Measurements from ENCODE around the gene SPAG9.

SPAG9 gene

GRCh38 chr17:50934161-50934560 lies 186.5 kb downstream of the SPAG9 start:
- DNase-seq = no peak

DNA sequence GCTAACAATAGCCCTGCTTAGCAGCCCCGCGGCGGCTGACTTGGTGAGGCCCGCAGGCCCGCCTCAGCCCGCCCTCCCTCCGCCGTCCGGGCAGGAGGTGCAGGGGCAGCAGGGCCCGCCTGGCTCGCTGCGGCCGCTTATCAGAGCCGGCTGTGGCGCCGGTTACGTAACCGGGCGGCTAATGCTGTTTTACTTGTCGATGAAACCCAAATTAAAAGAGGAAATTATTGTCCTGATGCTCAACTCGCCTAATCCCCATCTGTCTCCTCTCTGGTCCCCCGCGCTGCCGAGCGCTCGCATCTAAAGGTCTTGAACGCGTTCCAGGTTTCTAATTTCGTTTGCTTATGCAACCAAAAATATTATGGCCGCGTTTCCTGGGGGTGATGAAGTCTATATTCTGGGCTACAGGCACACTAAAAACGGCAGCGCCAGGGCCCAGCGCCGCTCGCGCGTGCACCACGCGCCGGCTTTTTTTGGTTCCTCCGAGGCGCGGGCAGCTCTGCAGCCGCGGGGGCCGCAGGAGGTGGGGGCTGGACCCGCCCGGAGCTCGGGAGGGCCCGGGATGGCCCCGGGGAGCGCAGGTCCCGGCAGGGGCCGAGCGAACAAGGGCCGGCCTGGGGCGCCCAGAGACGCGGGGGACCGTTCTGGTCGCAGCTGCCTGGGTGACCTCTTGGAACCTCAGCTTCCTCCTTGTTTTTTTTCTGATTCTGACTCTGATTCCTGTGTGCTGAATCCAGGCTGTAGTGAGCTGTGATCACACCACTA lies 189.3 kb downstream of the SPAG9 start:
- peak; percentile 53 for DNase-seq

- no peak for DNase-seq
Measured at GRCh38 chr17:50928646-50929045, 192.0 kb downstream of the SPAG9 start.

DNA sequence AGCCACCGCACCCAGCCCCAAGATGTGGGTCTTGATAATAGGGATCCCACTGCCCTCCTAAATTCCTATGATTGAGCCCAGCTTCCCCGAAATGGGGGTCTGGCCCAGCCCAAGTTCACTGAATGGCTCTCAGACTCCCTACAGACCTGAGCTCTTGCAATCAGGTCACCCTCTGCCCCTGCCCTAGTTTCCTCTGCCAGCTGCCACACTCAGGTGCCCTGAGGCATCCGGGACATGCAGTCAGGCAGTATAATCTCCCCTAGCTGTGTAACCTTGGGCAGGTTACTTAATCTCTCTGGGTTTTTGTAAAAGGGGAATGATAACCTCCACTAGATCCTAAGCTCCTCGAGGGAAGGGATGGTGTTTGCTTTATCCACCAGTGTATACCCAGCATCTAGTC lies 193.4 kb downstream of the SPAG9 start:
- DNase-seq = no peak

GRCh38 chr17:50926523-50926922 lies 194.1 kb downstream of the SPAG9 start:
- no peak for DNase-seq

DNA sequence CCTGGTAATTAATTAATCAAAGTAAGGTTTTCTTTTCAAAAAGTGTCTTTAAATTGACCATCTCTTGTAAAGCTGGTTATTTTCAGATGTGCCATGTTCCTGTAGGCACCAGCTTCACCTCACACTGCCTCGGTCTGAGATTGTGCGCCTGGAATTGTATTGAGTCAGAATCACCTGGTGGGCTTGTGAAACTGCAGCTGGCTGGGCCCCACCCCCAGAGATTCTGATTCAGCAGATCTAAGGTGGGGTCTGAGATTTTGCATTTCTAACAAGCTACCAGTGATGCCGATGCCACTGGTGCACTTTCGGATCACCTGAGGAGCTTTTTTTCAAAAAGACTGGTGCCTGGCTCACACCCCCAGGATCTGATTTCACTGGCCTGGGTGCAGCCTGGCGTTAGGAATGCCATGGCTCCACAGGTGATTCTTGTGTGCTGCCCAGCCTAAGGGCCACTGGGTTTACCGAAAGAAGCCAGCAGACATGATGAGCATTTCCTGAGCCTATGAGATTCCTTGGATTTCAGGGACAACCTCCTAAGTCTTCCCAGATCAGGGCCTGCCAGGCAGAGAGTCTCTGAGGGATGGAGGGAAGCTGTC lies 195.3 kb downstream of the SPAG9 start:
- DNase-seq = no peak

DNA sequence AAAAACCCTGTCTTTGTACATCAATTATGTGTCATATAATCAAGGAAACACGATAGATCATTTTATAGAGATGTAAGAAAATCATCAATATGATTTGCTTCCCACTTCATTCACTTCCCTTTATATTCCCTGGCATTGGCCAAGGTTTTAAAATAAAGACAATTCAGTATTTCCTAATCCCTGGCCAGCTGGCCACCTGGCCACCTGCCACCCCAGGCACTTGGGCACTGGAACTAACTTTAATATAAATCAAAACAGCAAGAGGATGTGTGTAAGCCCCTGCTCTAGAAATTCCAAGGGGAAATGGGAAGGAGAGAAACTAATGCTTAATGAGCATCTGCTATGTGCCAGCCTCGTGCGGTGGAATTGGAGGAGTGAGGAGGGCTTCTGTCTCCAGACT lies 195.9 kb downstream of the SPAG9 start:
- no peak for DNase-seq

DNA sequence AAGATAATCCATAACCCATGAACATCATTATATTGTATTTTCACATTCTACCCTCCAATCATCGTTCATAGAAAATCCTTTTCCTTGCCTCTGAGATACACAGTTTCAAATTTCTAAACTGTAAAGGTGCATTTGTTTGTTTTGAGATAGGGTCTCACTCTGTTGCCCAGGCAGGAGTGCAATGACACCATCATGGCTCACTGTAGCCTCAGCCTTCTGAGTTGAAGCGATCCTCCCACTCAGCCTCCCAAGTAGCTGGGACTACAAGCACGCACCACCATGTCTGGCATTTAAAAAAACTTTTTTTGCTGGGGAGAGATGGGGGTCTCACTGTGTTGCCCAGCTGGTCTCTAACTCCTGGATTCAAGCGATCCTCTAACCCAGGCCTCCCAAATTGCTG lies 196.4 kb downstream of the SPAG9 start:
- DNase-seq = no peak

DNA sequence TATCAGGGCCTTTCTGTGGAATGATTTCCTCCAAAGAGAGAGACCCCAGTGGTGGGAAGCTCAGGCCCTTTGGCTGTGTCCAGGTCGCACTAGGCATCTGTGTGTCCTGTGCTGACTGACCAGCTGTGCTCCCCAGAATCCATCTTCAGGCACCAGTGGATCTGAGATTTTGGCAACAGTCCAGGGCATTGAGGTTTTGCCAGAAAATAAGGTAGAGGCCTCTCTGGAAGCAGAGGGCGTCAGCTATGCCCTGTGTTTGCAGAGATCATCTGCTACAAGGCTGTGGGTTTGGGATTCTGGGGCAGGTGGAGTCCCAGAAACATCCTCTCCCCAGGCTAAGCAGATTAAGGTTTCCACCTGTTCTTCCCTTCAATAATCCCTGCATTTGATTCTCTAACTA lies 197.1 kb downstream of the SPAG9 start:
- DNase-seq = no peak

GRCh38 chr17:50922721-50923405 lies 197.8 kb downstream of the SPAG9 start:
- DNase-seq = no peak

DNA sequence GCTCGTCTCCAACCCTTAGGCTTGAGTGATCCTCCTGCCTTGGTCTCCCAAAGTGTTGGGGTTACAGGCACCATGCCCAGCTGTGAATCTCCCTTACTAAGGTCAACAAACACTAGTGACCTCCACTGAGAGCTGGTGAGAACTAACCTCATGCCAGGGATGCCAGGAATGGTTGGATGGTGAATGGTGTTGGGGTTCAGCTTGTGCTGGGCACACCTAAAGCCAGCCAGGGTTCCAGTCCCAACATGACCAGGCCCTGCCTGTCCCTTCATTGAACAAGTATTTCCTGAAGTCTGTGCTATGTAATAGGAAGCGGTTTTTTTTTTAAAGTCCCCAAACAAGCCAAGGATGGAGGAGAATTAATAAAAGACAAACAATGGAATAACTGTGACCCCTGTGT lies 198.6 kb downstream of the SPAG9 start:
- no peak for DNase-seq

GRCh38 chr17:50920891-50921586 lies 199.6 kb downstream of the SPAG9 start:
- no peak for DNase-seq

- no peak for DNase-seq
Measured at GRCh38 chr17:50920041-50920410, 200.6 kb downstream of the SPAG9 start.

DNA sequence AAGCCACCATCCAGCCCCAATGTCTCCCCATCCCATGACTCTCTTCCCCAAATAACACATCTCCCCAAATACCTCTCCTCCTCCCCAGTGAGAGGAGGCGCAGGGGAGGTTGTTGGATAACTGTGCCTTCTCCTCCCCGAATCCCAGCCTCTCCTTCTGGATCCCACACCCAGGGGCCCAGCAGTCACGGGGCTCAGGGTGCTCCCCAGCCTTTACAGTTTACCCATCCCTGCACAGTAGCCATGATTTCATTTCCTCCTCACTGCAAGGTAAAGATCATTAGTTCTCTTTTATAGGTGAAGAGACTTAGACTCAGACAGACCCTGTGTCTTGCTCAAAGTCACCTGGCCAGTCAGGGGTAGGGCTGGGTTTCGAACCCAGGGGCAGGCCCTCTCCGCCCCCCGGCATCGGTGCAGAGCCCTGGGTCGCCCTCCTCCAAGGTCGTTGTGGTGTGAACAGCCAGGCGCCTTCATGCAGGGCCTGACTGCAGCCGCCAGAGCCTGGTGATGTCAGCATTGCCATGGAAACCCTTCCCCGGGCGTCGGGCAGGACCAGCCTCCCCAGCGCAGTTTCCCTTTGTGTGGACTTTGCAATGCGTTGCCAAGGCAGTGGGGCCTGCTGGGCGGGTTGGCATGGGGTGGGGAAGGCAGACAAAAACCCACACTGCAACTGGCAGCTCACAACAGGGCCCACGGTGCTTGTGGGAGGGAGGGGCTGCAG lies 201.2 kb downstream of the SPAG9 start:
- DNase-seq = peak; percentile 91

DNA sequence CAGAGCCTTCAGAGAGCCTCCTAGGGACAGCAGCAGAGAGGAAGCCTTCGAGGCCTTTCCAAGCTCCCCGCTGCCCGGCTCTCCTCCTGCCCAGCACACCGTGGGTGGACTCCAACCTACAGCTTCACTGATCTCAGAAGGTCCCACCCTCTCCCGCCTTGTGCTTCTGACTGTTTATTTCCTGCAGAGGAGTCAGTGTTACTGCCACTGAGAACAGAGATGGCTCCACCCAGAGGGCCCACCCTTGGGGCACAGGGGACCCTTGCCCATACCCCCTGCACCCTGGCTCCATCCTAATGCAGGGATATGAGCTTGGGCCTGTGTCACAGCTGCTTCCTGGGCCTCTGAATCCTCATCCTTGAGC lies 201.8 kb downstream of the SPAG9 start:
- DNase-seq = no peak

DNA sequence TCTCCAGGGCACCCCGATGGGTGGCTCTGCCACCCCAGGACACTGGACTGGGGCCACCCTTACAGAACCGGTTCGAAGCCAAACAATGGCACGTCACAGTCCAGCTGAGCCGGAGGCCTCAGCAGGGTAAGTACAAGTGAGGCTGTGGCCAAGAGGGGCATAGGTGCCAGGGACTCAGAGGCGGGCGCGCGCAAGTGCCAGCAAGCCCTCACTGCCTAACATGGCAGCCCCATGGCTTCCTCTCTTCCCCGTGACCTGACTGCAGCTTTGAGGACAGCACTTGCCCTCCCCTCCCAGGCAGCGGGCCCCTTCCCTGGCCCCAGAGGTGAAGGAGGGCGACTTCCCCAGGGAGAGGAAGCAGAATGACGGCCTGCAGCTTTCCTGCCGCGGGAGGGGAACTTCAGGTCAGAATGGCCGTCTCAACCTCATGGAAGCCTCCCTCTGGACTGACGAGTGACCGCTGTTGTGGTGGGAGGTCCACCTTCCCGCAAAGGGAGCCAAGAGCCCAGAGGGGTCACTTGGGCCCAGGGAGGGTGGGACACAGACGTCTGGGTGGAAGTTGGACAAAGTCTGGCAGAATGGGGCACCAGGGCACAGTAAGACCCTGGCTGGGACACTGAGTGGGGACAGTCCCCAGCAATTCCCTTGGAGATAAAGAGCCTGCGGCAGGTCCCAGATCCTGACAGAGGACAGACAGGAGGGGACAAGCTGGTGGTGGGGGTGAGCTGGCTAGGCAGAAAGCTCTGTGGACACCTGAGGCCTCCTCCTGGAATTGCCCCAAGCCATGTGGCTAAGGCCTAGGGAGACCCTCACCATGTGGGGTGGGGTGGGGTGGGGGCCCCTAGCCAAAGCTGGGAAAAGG lies 202.4 kb downstream of the SPAG9 start:
- DNase-seq = no peak

DNA sequence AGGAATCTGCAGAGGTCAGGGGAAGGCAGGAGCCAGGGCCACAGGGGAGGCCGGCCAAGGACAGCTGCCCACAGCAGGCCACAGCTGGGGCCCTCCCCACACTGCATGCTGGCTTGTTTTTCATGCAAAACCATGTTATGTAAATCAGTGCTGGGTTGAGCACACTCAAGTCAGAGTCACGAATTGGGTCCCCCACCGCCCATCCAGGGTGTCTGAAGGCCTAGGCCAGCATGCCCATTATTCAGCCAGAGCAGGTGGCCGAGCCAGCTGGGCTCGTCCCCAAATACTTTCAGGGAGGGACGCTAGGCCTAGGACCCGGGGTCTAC lies 203.3 kb downstream of the SPAG9 start:
- DNase-seq = no peak

DNA sequence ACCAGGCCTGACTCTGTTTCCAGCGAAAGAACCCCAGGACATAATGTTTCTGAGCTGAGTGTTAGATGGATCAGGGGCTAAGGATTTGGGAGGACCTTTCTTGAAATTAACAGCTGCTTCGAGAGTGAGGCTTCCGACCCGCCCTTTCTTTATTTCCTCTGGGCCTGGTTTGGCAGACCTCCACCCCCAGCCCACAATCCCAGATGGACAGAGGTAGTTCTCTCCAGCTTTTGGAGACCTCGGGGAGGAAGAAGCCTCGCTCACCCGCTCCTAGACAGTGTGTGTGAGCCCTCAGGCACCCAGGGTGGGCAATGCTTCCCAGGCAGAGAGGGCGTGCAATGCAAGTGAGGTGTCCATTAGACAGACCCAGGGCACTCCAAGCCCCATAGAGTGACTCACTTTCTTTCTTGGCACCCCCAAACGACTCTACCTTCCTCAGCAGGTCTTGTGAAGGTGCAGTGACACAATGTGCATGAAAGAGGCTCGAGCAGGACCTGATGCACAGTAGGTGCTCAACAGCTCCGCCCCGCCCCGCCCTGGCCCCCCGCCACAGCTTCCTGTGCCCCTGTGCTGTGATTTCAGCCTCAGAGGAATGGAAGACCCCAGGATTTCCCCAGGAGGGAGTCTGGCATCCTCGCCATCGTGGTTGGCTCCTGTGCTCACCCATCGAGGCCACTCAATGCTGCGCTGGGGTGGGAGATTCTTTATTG lies 203.8 kb downstream of the SPAG9 start:
- DNase-seq = no peak

DNA sequence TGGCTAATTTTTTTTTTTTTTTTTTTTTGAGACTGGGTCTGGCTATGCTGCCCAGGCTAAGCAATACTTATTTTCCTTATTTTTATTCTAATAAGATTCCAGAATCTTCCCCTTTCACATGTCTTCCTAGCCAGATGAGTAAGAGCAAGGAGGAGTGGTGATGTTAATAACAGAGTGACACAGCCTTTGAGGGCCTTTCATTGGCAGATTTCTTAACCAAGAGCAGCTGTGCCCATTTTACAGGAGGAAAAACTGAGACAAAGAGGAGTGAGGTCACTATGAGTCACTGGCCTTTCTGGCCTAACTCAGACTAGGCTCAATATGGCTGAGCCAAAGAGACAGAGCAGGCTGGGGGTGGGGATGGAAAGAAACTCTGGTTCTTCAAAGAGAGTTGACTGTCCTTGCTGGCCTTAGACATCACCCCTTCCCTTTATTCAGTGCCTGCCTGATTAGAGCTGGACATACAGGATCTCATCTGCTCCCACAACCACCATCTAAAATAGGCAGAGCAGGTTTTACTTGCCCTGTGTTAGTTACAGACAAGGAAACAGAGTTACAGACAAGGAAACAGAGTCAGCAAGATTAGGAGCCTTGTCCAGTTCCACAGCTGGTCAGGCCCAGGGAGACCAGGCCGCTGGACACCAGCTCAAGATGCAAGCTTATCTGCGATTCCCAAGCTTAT lies 204.5 kb downstream of the SPAG9 start:
- DNase-seq = no peak

- DNase-seq = no peak
Measured at GRCh38 chr17:50914505-50915063, 206.1 kb downstream of the SPAG9 start.

DNA sequence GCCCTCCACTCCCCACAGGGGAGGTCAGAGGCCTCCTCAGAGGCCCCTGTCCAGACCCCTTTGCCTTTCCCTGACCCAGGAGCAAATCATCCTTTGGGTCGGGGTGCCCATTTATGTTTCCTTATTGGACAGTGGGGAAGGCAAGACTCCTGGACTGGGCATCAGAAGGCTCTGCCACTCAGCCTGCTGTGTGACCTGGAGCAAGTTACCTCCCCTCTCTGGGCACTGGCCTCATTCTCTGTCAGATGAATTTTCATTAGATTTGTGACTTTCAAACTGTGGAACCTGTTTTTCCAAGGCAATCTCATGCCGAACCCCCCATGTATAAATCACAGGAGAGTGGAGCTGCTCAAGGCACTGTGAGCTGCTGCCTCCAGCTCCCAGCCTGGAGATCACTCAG lies 207.5 kb downstream of the SPAG9 start:
- DNase-seq = no peak

Data from NCI-H1417 treated with DMSO at 0.1 percent for 48 hours (cell line).